OCI-LY1 (cell line): ENCODE data around the gene TMF1.

ENCODE experiments used
- CTCF ChIP-seq: fragments of 200-600 bp; sonication (generic), shearing (Covaris generic); IDR thresholded peaks from 2 replicates; pipeline ENCODE4 v1.5.1; 2017; ENCODE audit warnings: mild to moderate bottlenecking, antibody characterized with exemption, low read length, moderate library complexity, mixed read lengths
- EZH2 ChIP-seq: fragments of 200-600 bp; sonication (generic), shearing (Covaris generic); IDR thresholded peaks from 2 replicates; pipeline ENCODE4 v1.8.0; 2017; ENCODE audit warnings: borderline replicate concordance, mixed run types, mild to moderate bottlenecking, antibody characterized with exemption, low read length, moderate library complexity, mixed read lengths

- TF ChIP-seq EZH2 (no peak), CTCF (no peak)
Measured at GRCh38 chr3:68985146-68985790, 66.9 kb downstream of the TMF1 start.
